GM21737 (cell line): ENCODE measurements around the gene THUMPD3.
A peak's percentile ranks its signal among the peaks of the same experiment; 100 is the strongest.

Source experiments
- ATAC-seq: cut with Tn5 transposase; IDR thresholded peaks from one replicate; pipeline ENCODE4 v1.9.1; 2021; ENCODE audit warnings: mild to moderate bottlenecking, moderate library complexity; ENCODE audit not compliant: unreplicated experiment

The THUMPD3 gene, protein sequence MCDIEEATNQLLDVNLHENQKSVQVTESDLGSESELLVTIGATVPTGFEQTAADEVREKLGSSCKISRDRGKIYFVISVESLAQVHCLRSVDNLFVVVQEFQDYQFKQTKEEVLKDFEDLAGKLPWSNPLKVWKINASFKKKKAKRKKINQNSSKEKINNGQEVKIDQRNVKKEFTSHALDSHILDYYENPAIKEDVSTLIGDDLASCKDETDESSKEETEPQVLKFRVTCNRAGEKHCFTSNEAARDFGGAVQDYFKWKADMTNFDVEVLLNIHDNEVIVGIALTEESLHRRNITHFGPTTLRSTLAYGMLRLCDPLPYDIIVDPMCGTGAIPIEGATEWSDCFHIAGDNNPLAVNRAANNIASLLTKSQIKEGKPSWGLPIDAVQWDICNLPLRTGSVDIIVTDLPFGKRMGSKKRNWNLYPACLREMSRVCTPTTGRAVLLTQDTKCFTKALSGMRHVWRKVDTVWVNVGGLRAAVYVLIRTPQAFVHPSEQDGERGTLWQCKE

DNA sequence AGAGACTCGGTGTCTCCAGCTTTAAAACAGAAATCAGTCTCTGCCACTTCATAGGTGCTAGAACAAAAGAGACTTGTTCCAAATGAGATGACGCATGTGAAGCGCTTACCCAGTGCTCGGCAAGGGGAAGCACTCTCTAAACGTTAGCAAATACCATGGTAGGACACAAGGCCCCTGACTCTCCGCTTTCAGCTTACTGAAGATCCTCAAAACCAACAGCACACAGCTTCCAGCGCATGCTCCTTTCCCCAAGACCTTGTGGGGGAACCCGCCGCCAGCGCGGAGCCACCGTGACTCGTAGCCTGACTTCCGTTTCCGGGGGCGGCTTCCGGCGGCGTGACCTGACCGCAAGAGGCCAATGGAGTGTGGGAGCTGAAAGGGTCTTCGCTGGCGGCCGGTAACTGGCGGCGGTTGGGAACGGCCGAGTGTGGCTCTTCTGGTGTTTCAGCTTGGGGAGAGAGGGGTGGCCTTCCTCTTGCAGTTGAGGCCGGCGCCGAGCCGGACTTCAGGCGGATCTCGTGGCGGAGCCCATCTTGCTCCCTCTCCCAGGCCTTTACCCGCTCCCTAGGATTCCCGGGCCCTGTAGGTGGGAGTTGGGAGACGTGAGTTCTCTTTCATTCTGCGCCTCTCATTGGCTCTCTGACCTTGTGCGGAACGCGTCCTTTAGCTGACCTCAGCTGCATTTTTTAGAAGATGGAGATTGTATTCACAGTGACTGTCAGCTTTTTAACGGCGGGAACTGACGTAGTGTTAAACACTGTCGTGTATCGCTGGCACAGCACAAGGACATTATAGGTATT is at the start of gene THUMPD3:
Gene THUMPD3 (plus strand): TSS at position 324 of the 800 bp plus-strand sequence. CDS start 2,015 bp downstream, outside the sequence.
- peak; percentile 95 for ATAC-seq

DNA sequence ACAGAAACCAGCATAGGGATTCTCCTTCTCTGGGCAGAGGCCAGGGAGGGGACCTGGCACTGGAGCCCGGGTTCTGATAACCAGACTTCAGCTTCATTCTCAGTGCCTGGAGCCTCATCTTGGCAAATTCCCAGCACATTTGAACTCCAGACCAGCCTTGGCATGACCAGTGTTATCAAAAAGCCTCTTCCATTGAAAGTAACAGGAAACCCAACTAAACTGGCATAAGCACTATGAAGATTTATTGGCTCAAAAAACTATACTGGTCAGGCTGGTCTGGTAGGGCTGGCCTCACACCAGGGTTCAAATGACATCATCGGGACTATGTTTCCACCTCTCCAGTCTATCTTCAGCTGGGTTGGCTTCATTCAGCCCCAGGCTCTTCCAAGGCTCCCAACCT is 48.1 kb upstream of the THUMPD3 start:
- ATAC-seq: no peak

DNA sequence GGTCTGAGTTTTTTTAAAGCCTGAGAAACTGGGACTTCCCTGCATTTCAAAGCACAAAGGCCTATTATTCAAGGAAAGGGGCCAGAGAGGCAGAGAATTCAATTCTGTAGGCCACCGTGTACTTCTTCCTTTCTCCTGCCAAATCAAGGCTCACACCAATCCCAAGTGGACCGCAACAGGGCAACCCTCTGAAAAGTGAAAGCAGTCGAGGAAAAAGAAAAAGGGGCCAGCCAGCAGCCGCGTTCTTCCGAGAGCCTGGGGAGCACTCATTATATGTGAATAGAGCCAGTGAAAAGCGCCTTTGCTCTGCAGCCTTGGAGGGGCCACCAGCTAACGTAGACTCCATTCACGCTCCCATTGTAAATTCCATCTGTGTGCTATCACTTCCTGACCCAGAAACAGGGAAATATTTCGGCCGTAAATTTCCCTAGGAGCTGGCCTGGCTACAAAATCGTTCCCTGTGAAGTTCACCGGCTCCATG is 45.9 kb upstream of the THUMPD3 start:
- no peak for ATAC-seq

DNA sequence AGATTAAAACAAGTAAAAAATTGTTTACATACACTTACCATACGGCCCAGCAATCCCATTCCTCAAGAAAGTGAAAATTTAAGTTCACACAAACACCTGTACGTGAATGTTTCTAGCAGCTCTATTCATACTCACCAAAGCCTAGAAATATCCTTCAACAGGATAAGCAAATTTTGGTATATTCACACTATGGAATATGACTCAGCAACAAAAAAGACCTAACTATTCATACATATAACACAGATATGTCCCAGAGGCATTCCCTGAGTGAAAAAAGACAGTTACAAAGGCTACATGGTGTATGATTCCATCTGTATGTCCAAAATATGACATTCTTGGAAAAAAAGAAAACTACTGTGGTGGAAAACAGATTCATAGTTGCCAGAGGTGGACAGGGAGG is 40.1 kb upstream of the THUMPD3 start:
- no peak for ATAC-seq

DNA sequence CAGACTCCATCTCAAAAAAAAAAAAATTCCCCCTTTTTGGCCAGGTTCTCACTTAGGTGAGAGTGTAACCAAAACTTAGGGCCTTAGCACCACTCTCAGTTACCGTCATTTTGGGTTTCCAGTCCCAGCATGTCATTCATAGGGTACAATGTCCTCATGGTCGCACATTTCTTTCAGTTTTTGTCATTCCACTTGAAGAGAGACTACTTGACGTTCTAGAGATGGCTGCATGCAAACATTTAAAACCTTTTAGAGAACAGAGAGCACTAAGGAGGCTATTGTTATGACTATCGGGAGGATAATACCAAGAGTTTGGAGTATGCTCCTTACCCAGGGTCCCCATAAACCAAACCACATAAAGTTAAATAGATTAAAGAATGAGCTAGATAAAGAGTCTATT is 37.9 kb upstream of the THUMPD3 start:
- ATAC-seq: no peak

DNA sequence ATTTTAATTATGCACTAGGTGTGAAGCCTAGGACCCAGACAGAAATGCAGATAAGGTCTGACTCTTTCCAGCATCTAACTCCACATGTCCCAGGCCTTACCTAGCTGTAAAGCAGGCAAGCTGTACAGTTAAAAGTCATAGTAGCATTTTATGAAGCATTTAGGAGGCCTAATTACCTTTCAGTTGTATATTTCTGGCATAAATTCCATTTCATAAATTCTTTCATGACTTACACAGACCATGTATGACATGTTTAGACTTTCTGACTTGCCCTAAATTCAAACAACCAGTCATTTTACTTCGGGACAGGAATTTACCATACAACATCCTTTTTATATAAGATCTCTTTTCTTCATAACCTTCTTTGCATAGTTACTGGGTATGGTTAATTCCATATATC is 35.3 kb upstream of the THUMPD3 start:
- ATAC-seq: no peak

DNA sequence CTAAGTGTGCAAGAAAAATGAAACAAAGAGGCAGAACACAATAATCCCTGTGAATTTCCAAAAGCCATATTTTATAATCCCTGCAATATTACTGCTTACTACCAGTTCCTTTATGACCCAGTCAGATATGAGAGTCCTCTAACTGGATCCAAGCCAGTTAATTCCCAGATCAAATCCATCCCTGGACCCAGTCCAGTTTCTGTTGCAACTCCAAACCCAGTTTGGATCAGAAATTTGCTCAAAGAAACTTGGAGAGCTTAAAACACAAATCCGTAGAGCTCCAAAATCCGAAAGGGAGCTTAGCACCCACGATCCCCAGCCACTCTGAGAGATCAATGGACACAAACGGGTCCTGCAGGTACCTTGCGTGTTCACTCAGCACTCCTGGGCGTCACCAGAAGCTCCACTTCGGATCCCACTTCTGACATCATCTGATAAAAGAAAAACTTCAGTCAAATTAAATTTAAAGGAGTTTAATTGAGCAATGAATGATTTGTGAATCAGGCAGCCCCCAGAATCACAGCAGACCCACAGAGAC is 32.6 kb upstream of the THUMPD3 start:
- ATAC-seq: no peak

DNA sequence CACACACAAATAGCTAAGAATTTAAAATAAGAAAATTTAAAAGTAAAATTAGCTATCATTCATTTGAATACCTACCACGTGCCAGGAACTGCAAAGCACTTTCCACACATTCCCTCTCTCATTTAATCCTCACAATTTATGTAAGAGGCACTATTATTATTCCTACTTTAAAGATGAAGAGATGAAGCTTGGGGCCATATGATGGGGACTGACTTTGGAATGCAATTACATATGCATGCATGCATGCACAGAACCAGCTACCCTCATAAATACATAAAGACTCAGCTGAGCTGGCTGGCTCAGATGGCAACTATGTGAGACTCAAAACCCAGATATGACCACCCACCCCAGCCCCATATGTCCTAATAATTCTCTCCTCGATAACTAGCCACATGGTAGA is 31.7 kb upstream of the THUMPD3 start:
- ATAC-seq: no peak

DNA sequence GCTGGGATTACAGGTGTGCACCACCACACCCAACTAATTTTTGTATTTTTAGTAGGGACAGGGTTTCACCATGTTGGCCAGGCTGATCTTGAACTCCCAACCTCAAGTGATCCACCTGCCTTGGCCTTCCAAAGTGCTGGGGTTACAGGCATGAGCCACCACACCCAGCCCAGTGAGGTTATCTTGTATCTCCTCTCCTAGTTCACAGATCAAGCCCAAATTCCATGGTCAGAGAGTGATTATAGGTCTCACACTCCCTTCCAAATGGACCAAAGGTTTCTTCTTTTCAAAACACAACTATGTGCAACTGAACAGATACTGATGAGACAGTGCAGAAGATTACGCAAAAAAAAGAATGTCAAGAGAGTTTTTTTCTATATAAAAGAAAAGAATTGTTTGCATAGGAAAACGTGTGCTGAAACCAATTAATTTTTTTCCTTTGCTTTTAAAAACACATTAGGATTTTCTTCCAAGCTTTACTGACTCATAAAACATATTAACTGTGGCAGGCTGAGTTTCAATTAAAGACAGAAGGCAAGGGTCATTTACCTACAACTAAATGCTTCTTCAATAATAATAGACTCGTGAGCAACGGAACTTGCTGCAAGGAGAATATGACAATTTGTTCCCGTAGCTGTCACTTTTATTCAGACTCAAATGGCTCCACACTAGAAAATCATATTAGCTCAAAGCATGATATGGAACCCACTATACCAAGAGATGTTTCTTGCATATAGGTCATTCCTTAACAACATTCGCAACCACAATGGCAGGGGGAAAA is 30.4 kb upstream of the THUMPD3 start:
- no peak for ATAC-seq

DNA sequence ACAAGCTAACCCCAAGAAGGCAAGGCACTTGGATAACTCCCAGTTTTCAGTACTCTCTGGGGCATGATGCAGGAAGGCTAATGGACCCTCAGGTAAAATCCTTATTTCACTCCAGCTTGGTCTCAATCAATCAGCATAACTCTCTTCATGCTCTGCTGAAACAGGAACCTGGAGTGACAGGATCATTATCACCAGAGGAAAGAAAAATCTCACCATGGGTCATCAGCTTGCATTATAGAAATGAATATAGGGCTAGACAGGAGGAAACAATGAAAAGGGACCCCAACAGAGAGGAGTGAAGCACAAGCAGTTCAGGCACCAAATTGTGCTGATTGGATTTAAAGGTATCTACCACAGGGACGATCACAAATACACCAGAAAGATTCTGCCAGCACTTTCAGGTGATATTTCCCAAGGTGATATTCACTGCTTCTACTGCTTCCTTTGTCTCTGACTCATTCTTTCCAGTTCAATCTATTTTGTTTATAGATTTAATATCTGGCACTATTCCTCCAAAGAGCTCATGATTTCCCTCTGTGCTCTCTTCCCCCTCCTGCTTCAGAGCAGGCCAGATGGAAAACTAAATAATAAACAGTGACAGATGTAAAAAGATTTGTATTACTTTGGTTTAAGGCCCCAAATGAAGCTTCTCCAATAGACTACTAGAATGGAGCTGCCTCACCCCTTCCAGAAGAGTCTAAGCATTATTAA is 22.9 kb upstream of the THUMPD3 start:
- ATAC-seq: no peak

DNA sequence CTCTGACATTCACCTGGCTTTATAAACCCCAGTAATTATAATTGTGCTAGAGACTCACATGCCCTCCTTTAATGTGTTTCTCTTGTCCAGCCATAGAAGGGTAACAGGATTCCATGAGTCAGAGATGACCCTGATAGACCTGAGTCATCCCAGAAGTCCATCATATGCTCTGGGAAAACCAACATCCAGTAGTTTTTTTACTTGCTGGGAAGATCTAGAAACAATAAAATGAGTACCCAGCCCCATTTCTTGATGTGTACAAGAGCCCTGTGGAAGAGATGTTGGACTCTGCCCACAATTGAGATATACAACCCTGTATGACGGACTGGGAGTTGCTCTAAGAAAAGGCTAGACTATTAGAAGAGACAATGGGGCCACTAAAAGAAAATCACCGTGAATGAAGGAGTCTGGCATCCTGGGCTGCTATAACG is 22.4 kb upstream of the THUMPD3 start:
- no peak for ATAC-seq

DNA sequence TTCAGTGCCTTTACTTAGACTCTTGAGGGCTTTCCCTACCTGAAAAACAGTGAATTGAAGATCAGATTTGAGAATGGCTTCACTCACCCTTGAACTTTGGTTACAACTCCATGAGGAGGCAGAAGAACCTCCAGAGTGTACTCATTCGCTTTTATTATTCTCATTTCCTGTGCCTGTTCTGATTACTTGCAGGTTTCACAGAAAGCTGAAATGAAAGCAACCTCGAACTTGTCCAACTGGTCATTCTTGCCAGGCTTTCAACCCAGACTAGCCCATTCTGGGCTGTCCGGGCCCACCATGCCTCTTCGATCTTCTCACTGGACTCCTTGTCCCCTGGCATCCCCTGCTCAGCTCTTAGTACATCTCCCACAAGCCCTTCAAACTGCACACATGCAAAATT is 20.2 kb upstream of the THUMPD3 start:
- ATAC-seq: no peak

DNA sequence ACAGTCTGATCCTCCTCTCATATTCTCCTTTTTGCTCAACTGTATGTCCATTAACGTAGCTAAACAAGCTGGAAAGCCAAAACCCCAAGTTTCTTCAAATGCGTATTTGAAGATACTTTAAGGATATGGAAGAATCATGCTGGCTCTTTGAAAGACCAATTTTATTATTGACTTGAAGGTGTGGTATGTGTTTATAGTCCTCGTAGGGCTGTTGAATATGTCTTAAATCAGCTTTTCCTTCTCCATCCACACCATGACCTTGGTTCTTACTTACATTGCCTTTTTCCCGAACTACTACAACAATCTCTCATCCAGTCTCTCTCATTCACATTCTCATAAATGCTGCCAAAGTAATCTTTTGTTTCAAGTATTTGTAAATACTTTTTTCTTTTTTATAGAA is 19.7 kb upstream of the THUMPD3 start:
- ATAC-seq: no peak

DNA sequence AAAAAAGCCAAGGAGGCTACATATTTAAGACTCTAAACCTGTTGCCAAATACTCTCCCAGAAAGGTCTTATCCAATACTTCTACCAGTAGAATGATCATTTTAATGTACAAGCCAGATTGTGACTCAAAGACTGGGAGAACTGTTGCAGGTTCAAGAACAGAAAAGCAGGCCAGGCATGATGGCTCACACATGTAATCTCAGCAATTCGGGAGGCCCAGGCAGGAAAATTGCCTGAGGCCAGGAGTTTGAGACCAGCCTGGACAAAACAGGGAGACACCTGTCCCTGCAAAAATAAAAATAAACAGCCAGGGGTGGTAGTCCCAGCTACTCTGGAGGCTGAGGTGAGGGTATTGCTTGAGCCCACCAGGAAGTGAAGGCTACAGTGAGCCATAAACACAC is 17.8 kb upstream of the THUMPD3 start:
- no peak for ATAC-seq

DNA sequence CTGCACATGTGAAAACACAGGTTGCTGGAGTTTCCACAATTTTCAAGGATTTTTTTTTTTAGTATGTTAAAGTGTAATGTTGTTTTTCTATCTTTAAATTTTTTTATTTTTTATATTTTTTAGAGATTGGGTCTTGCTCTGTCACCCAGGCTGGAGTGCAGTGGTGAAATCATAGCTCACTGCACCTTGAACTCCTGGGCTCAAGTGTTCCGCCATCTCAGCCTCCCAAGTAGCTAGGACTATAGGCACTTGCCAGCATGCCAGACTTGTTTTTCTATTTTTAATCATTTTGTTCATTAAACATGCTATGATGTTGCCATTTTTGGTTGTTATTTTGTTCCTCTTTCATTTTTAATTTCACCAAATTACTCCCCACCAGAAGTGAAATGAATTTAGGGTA is 16.7 kb upstream of the THUMPD3 start:
- no peak for ATAC-seq

DNA sequence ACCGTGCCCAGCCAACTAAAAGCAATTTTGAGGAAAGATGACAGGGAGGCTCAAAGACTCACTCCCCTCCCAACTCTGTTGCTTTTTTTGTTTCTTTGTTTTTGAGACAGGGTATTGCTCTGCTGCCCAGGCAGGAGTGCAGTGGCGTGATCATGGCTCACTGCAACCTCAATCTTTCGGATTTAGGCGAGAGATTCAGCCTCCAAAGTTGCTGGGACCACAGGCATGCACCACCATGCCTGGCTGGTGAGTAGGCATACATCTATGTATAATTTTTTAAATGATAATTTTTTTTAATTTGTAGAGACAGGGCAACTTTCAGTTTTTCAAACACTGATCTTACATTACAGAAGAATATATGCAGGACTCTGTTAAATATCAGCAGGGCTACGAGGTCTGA is 15.8 kb upstream of the THUMPD3 start:
- ATAC-seq: no peak

DNA sequence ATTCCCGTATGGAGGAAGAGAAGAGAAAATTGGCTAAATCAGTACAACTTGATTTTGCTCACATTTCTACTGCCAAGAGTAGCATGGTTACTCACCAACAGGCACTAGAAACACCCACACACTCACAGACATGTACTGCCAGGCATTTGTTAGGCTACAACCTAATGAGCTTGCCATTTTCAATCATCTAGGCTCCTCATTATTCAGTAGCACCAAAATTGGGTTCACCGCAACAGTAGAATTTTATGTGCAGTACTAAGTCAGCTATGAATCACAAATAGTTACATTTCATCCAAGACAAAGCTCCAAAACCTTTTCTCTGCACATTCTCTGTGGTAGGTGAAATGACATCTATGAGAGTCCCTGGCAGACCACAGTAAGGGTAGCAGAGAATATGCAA is 15.0 kb upstream of the THUMPD3 start:
- no peak for ATAC-seq

DNA sequence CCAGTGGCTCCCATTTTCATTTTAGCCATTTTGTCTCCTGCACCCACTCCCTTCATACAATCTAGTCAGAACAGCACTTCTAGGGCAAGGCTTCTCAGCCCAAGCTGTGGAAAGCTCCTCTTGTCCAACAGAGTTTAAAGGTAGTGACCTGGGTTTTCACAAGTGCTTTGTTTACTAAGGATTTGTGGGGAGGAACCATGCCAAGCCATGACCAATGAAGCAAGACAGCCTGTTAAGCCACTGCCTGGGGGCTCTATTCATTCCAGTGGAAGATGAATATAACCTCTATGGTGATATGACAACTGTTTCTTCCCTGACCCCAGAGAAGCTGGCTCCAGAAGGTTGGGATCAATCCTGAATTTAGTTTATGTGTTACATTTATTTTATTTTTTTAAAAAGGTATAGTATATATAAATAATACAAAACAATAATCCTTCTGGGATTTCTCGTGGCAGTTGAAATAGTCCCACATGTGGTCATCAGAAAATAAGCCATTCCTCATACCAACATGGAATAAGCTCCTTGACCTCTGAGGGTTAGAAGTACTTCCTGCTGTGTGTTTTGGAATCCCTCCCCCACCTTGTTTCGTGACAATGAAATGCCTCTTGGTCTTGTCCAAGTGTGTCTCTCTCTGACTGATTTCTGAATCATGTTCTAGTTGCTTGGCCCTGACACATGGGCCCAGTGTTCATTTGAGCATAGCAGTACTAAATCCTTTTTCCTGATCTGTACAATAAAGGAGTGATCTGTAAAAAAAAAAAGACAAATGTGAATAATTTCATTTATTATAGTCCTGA is 13.3 kb upstream of the THUMPD3 start:
- no peak for ATAC-seq

DNA sequence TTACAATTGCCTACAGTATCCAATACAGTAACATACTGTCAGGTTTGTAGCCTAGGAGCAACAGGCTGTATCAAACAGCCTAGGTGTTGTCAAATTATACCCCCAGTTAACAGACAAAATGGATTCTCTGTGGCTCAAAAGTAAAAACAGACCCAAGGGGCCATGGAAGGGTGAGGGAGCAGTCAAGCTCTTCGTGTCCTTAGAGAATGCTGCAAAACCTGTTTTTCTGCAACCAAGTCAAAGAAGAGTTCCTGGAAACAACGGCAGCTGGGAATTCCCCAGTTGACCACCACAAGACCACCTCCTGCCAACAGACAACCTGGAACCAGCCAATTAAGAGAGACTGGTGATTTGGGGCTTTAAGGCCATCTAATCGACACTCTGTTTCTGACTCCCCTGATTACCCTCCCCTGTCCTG is 11.1 kb upstream of the THUMPD3 start:
- ATAC-seq: no peak
